ENCODE measurements around the gene SMURF2.

SMURF2 gene

GRCh38 chr17:64535357-64535756, 126.8 kb downstream of the SMURF2 start:
- no peak for DNase-seq

- no peak for DNase-seq
These were observed 127.9 kb downstream of the SMURF2 start for GRCh38 chr17:64534187-64534586.

GRCh38 chr17:64533784-64534183, 128.3 kb downstream of the SMURF2 start:
- no peak for DNase-seq

- no peak for DNase-seq
These were observed 129.7 kb downstream of the SMURF2 start for GRCh38 chr17:64532409-64532808.

- DNase-seq: no peak
These were observed 130.1 kb downstream of the SMURF2 start for GRCh38 chr17:64531955-64532371.

- DNase-seq: no peak
These were observed 132.9 kb downstream of the SMURF2 start for GRCh38 chr17:64529221-64529620.

GRCh38 chr17:64527914-64528313, 134.2 kb downstream of the SMURF2 start:
- no peak for DNase-seq

- DNase-seq: no peak
These were observed 141.7 kb downstream of the SMURF2 start for GRCh38 chr17:64520359-64520758.

GRCh38 chr17:64519601-64520000, 142.5 kb downstream of the SMURF2 start:
- DNase-seq: no peak

GRCh38 chr17:64515829-64516228, 146.3 kb downstream of the SMURF2 start:
- no peak for DNase-seq

- no peak for DNase-seq
These were observed 146.7 kb downstream of the SMURF2 start for GRCh38 chr17:64515419-64515818.

GRCh38 chr17:64509179-64509578, 152.9 kb downstream of the SMURF2 start:
- DNase-seq: no peak

- no peak for DNase-seq
These were observed 153.4 kb downstream of the SMURF2 start for GRCh38 chr17:64508683-64509082.

GRCh38 chr17:64507413-64507782, 154.7 kb downstream of the SMURF2 start:
- peak; percentile 92 for DNase-seq

GRCh38 chr17:64506576-64507412, 155.3 kb downstream of the SMURF2 start, which contains the start of gene CEP95:
Gene CEP95, plus strand, starts transcription at chr17:64506977. Its CDS starts 121 bp downstream, at chr17:64507098.
- peak; percentile 99 for DNase-seq

GRCh38 chr17:64506201-64506575, 155.9 kb downstream of the SMURF2 start, which contains the start of gene DDX5:
Gene DDX5, minus strand, starts transcription at chr17:64506289. Its CDS starts 170 bp downstream, at chr17:64506119.
- peak; percentile 99 for DNase-seq

GRCh38 chr17:64505340-64506200, 156.5 kb downstream of the SMURF2 start:
- DNase-seq: peak; percentile 97

- no peak for DNase-seq
These were observed 157.3 kb downstream of the SMURF2 start for GRCh38 chr17:64504769-64505339.

- DNase-seq: no peak
These were observed 158.0 kb downstream of the SMURF2 start for GRCh38 chr17:64503821-64504768.

- DNase-seq: no peak
These were observed 158.8 kb downstream of the SMURF2 start for GRCh38 chr17:64503341-64503740.

GRCh38 chr17:64502809-64503208, 159.3 kb downstream of the SMURF2 start:
- no peak for DNase-seq

GRCh38 chr17:64502021-64502420, 160.1 kb downstream of the SMURF2 start:
- DNase-seq: no peak

Measured in eye (tissue), 1 donor.